Vagina (tissue), 2 donors: Measurements from ENCODE around the gene SMURF1.

Experiments
- CTCF ChIP-seq, 3 experiments: fragments of 450-650 bp in 2 of 3; fragments of 200-600 bp in 1 of 3; sonication (generic) in 1 of 3; IDR thresholded peaks; one replicate each; pipeline ENCODE4 v1.5.1; 2017 to 2019; ENCODE audit warnings: antibody characterized with exemption in 3 of 3, mild to moderate bottlenecking in 2 of 3, moderate library complexity in 2 of 3
- POLR2A ChIP-seq, 2 donors: fragments of 450-650 bp; IDR thresholded peaks; one replicate each; pipeline ENCODE4 v1.6.1; 2017; ENCODE audit warnings: antibody characterized with exemption in 2 of 2, mild to moderate bottlenecking in 2 of 2, moderate library complexity in 2 of 2
- POLR2AphosphoS5 ChIP-seq, 2 donors: sonication (generic); formaldehyde crosslinking; IDR thresholded peaks; one replicate each; pipeline ENCODE4 v1.9.0; 2017; ENCODE audit warnings: antibody characterized with exemption in 2 of 2, mild to moderate bottlenecking in 2 of 2, low read depth in 1 of 2; ENCODE audit not compliant: insufficient read depth in 1 of 2

- no peak for TF ChIP-seq CTCF (IDR thresholded peaks at IDR 0.05)
- no peak for TF ChIP-seq POLR2AphosphoS5 (IDR thresholded peaks at IDR 0.05; ENCODE audit: insufficient read depth in 1 of 2, low read depth in 1 of 2)
- TF ChIP-seq POLR2A (IDR thresholded peaks at IDR 0.05): no peak
Observed at GRCh38 chr7:99011706-99012404, 132.1 kb downstream of the SMURF1 start.
